SK-N-SH (cell line): ENCODE measurements around the gene ZNF439. TPM values are rescaled to one million over a fixed set of nuclear protein-coding genes. Genes with fewer than 3 reads are reported as not detected.

Experiments used
- CTCF ChIA-PET: fragments of 300-600, 350-600 bp; formaldehyde crosslinking; extraction: SDS; loops from one replicate; lab custom pipeline; 2021; lab: Yijun Ruan, JAX
- POLR2A ChIA-PET: fragments of 350-600 bp; sonication (Branson Sonifier 250); formaldehyde crosslinking; extraction: SDS; loops from one replicate; lab custom pipeline; 2020; ENCODE audit warnings: antibody characterized with exemption, inconsistent platforms; lab: Yijun Ruan, JAX
- DNase-seq: peaks from one replicate; pipeline ENCODE4 v3.0.0; 2012
- H2AFZ ChIP-seq: fragments of 200-600 bp; sonication (generic); 2 replicates; pipeline ENCODE4 v1.8.1; 2016; ENCODE audit warnings: antibody characterized with exemption, mild to moderate bottlenecking, low read depth
- H3F3A ChIP-seq: fragments of 200-600 bp; sonication (generic); replicated peaks from 2 replicates; pipeline ENCODE3; 2016; ENCODE audit warnings: antibody characterized with exemption, mild to moderate bottlenecking; ENCODE audit not compliant: insufficient read depth
- H3K27ac ChIP-seq, 2 experiments: fragments of 200-500 bp in 1 of 2; fragments of 200-600 bp in 1 of 2; sonication (Bioruptor generic) in 1 of 2; sonication (generic), shearing (Covaris generic) in 1 of 2; 2 replicates each; pipeline versions ENCODE4 v1.5.1 to v1.6.1; 2014 to 2016; ENCODE audit warnings: low read depth in 2 of 2, inconsistent platforms in 1 of 2, low read length in 1 of 2, mild to moderate bottlenecking in 1 of 2, mixed read lengths in 1 of 2
- H3K27me3 ChIP-seq: fragments of 200-600 bp; sonication (generic), shearing (Covaris generic); 2 replicates; pipeline ENCODE4 v1.6.1; 2016; ENCODE audit warnings: mixed run types; ENCODE audit not compliant: insufficient read depth
- H3K36me3 ChIP-seq, 2 experiments: fragments of 200-500 bp in 1 of 2; fragments of 200-600 bp in 1 of 2; sonication (Bioruptor generic) in 1 of 2; sonication (generic) in 1 of 2; replicated peaks in 1 of 2; 2 replicates each; pipeline versions ENCODE3 to v1.5.1; 2014 to 2016; ENCODE audit warnings: low read length in 1 of 2, mild to moderate bottlenecking in 1 of 2; ENCODE audit not compliant: insufficient read depth in 2 of 2, control insufficient read depth in 1 of 2
- H3K4me1 ChIP-seq, 2 experiments: fragments of 200-500 bp in 1 of 2; fragments of 200-600 bp in 1 of 2; sonication (Bioruptor generic) in 1 of 2; sonication (generic), shearing (Covaris generic) in 1 of 2; 2 replicates each; pipeline versions ENCODE4 v1.5.1 to v1.6.1; 2014 to 2016; ENCODE audit warnings: low read depth in 1 of 2, low read length in 1 of 2, mixed run types in 1 of 2; ENCODE audit not compliant: insufficient read depth in 2 of 2, control insufficient read depth in 1 of 2
- H3K4me2 ChIP-seq: fragments of 200-600 bp; sonication (generic), shearing (Covaris generic); 2 replicates; pipeline ENCODE4 v1.6.1; 2017; ENCODE audit warnings: mixed run types
- H3K4me3 ChIP-seq, 2 experiments: fragments of 200-500 bp in 1 of 2; fragments of 200-600 bp in 1 of 2; sonication (Bioruptor generic) in 1 of 2; sonication (generic), shearing (Covaris generic) in 1 of 2; 2 replicates each; pipeline versions ENCODE4 v1.5.1 to v1.8.1; 2014 to 2016; ENCODE audit warnings: low read depth in 2 of 2, inconsistent platforms in 1 of 2, low read length in 1 of 2, mild to moderate bottlenecking in 1 of 2, mixed read lengths in 1 of 2, moderate library complexity in 1 of 2
- H3K79me2 ChIP-seq: fragments of 200-600 bp; sonication (generic); 2 replicates; pipeline ENCODE4 v1.8.1; 2017; ENCODE audit warnings: mild to moderate bottlenecking; ENCODE audit not compliant: insufficient read depth
- H3K9ac ChIP-seq: fragments of 200-600 bp; sonication (generic); 2 replicates; pipeline ENCODE4 v1.6.1; 2017; ENCODE audit warnings: mixed run types
- H3K9me2 ChIP-seq: fragments of 200-600 bp; sonication (generic); 2 replicates; pipeline ENCODE4 v1.6.1; 2017; ENCODE audit warnings: mixed run types
- H3K9me3 ChIP-seq: fragments of 200-600 bp; sonication (generic); 2 replicates; pipeline ENCODE4 v1.6.1; 2017; ENCODE audit warnings: mixed run types, mild to moderate bottlenecking, moderate library complexity
- H4K20me1 ChIP-seq: fragments of 200-600 bp; sonication (generic); 2 replicates; pipeline ENCODE4 v1.6.1; 2017; ENCODE audit warnings: mild to moderate bottlenecking, mixed run types; ENCODE audit not compliant: insufficient read depth
- ELF1 ChIP-seq: IDR thresholded peaks from 2 replicates; pipeline ENCODE4 v1.4.0; 2012
- FOSL2 ChIP-seq: IDR thresholded peaks from 2 replicates; pipeline ENCODE4 v1.4.0; 2012; ENCODE audit warnings: low read depth, mild to moderate bottlenecking, moderate library complexity, borderline replicate concordance
- GATA2 ChIP-seq: sonication (generic); formaldehyde crosslinking; IDR thresholded peaks from 2 replicates; pipeline ENCODE4 v1.5.0; 2020; ENCODE audit warnings: mild to moderate bottlenecking, missing genetic modification reagents
- POLR2AphosphoS5 ChIP-seq: IDR thresholded peaks from 2 replicates; pipeline ENCODE4 v1.6.1; 2012; ENCODE audit warnings: low read depth, low read length
- RAD21 ChIP-seq: IDR thresholded peaks from 2 replicates; pipeline ENCODE4 v1.6.1; 2012; ENCODE audit warnings: mild to moderate bottlenecking, low read length
- RFX5 ChIP-seq: IDR thresholded peaks from 2 replicates; pipeline ENCODE4 v1.6.1; 2012; ENCODE audit warnings: mild to moderate bottlenecking, improper control_type of control experiment, low read length
- SMC3 ChIP-seq: IDR thresholded peaks from 2 replicates; pipeline ENCODE4 v1.6.1; 2012; ENCODE audit warnings: low read depth, low read length, improper control_type of control experiment
- TCF12 ChIP-seq: IDR thresholded peaks from 2 replicates; pipeline ENCODE4 v1.4.0; 2012
- TEAD4 ChIP-seq: IDR thresholded peaks from 2 replicates; pipeline ENCODE4 v1.4.0; 2012; ENCODE audit warnings: mild to moderate bottlenecking, borderline replicate concordance; ENCODE audit not compliant: insufficient read depth
- YY1 ChIP-seq: IDR thresholded peaks from 2 replicates; pipeline ENCODE4 v1.4.0; 2012; ENCODE audit warnings: low read depth, mild to moderate bottlenecking
- WGBS: methylation state at CpG from one replicate; pipeline ENCODE4 v1.1.6; 2017; ENCODE audit warnings: low lambda C conversion rate; 5-methylcytosine and 5-hydroxymethylcytosine counted together
- polyA plus RNA-seq, 3 experiments: library from polyadenylated mRNA; depleted of rRNA; stranded (reverse); fragments of >200 nt; gene quantifications; 2 replicates each; pipeline ENCODE4 v1.2.3, GENCODE V29; 2012
- TF ChIP-seq, protein P1 (sequence below): fragments of 150-350 bp; IDR thresholded peaks from 2 replicates; pipeline ENCODE4 v1.6.1; 2016; ENCODE audit warnings: mild to moderate bottlenecking, low read depth, low read length
- TF ChIP-seq, protein P2 (sequence below): fragments of 150-350 bp; IDR thresholded peaks from 2 replicates; pipeline ENCODE4 v1.6.1; 2017; ENCODE audit warnings: antibody characterized with exemption, low read length, low read depth, borderline replicate concordance
- TF ChIP-seq, protein P3 (sequence below): IDR thresholded peaks from 2 replicates; pipeline ENCODE4; 2012

ZNF439 gene
- polyA plus RNA-seq, 1 of the 3 experiments (the other 2 are of a cell fraction), result 1.7 TPM

DNA sequence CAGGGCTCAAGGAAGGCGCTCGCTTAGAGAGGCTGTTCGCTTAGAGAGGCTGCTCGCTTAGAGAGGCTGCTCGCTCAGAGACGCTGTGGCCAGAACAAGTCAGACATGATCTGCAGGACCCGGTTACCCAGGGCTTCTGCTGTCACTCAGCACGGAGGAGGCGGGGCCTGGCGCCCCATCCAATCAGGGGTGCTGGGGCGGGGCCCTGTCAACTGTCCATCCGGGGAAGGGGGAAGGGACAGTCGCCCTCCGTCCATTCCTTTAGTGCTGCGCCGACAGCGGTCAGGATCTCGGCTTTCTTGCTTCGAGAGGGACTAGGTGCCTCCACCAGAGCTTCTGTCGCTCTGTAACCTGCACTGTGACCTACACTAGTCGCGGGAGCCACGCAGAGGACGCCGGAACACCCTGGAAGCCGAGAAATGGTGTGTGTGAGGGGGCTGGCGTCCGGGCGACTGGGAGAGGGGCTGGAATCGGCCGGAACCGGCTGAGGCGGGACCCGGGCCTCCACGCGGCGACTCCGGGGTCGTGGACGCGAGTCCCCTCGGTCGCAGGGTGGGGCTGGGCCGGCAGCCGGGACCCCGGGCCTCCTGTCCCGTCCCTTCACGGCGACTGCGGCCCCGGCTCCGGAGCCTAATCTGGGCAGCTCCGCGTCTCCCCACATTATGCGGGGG, 34.4 kb upstream of the ZNF439 start, which contains the start of gene ZNF440 (continued):
- TF ChIP-seq, protein P1, sequence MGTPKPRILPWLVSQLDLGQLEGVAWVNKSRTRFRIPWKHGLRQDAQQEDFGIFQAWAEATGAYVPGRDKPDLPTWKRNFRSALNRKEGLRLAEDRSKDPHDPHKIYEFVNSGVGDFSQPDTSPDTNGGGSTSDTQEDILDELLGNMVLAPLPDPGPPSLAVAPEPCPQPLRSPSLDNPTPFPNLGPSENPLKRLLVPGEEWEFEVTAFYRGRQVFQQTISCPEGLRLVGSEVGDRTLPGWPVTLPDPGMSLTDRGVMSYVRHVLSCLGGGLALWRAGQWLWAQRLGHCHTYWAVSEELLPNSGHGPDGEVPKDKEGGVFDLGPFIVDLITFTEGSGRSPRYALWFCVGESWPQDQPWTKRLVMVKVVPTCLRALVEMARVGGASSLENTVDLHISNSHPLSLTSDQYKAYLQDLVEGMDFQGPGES, result peak; percentile 23; the same call in 1 of the 2 replicates
- TF ChIP-seq YY1 (no peak), ELF1 (no peak), FOSL2 (no peak), SMC3 (no peak), RAD21 (no peak), RFX5 (no peak), GATA2 (CRISPR knock-in tag) (no peak), POLR2AphosphoS5 (peak; percentile 98), TEAD4 (no peak), TCF12 (no peak)
- TF ChIP-seq, protein P2, sequence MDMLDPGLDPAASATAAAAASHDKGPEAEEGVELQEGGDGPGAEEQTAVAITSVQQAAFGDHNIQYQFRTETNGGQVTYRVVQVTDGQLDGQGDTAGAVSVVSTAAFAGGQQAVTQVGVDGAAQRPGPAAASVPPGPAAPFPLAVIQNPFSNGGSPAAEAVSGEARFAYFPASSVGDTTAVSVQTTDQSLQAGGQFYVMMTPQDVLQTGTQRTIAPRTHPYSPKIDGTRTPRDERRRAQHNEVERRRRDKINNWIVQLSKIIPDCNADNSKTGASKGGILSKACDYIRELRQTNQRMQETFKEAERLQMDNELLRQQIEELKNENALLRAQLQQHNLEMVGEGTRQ, result no peak

DNA sequence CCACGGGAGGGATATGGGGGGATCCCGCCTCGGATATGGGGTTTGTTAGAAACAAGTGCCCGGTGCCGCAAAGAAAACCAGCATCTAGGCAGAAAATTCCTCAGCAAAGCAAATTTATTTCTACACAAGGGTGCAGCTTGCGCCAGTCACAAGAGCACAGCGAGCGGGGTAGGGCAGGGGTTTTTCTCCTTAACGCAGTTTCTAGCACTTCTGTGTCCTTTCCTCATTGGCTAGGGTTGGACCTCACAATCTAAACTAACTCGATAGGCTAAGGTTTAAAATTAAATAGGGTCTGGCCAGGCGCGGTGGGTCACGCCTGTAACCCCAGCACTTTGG, 33.9 kb upstream of the ZNF439 start:
- TF ChIP-seq, protein P3, sequence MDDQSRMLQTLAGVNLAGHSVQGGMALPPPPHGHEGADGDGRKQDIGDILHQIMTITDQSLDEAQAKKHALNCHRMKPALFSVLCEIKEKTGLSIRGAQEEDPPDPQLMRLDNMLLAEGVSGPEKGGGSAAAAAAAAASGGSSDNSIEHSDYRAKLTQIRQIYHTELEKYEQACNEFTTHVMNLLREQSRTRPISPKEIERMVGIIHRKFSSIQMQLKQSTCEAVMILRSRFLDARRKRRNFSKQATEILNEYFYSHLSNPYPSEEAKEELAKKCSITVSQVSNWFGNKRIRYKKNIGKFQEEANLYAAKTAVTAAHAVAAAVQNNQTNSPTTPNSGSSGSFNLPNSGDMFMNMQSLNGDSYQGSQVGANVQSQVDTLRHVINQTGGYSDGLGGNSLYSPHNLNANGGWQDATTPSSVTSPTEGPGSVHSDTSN, result no peak
- ChIA-PET POLR2A (interaction anchor here (1.7 kb wide), 1 partner anchor 48 kb away, joined by 4 read pairs; the partner anchor contains the start of gene ZNF441), CTCF (interaction anchor here (1.4 to 6.4 kb wide), 2 partner anchors 16 to 149 kb away, joined by 4 to 68 read pairs; partner anchors contain the start of gene ZNF491)
- Histone ChIP-seq H3K4me1 (peaks cover 0 to 6% of the 10 kb centered on the region in 2 experiments; a peak in 1 of 4 replicates), H3K27me3 (no peaks in the 10 kb centered on the region), H3K9me3 (no peaks in the 10 kb centered on the region), H3K4me3 (peak overlapping the region; percentile 76 to 77), H2AFZ (peak overlapping the region; percentile 99), H3K4me2 (peak overlapping the region; percentile 91), H3F3A (peaks cover 4% of the 10 kb centered on the region), H3K79me2 (peaks cover 31% of the 10 kb centered on the region), H4K20me1 (no peaks in the 10 kb centered on the region), H3K36me3 (peaks cover 0 to 13% of the 10 kb centered on the region in 2 experiments), H3K9ac (peak overlapping the region; percentile 79), H3K27ac (peak overlapping the region; percentile 60 to 85; a peak in 3 of 4 replicates), H3K9me2 (no peaks in the 10 kb centered on the region)
- WGBS, result 5% methylated on average over 8 of the region's 13 CpGs
- DNase-seq, result no peak
